Gastroesophageal sphincter (tissue), 4 donors: ENCODE results near the gene SCGB1C2. TPM values are rescaled to one million over a fixed set of nuclear protein-coding genes. Genes with fewer than 3 reads are reported as not detected.
A peak's percentile ranks its signal among the peaks of the same experiment; 100 is the strongest.

Source experiments
- ATAC-seq: fragments of 150-250 bp; one replicate; pipeline ENCODE4 v1.9.1; 2016; ENCODE audit warnings: mild to moderate bottlenecking, moderate library complexity
- H3K27ac ChIP-seq, 4 donors: fragments of 200-600 bp; sonication (generic) in 3 of 4; 1 replicate in 3 of 4; 2 replicates in 1 of 4; pipeline ENCODE4 v1.5.1; 2016 to 2019
- H3K27me3 ChIP-seq: fragments of 200-600 bp; sonication (generic); one replicate; pipeline ENCODE4 v1.5.1; 2019
- H3K36me3 ChIP-seq, 2 donors: fragments of 200-600 bp; sonication (generic); one replicate each; pipeline ENCODE4 v1.5.1; 2019; ENCODE audit warnings: control low read depth in 1 of 2
- H3K4me1 ChIP-seq, 3 donors: fragments of 200-600 bp; sonication (generic); 1 replicate in 2 of 3; 2 replicates in 1 of 3; pipeline ENCODE4 v1.5.1; 2016 to 2019; ENCODE audit warnings: control low read depth in 2 of 3
- H3K4me3 ChIP-seq, 2 donors: fragments of 200-600 bp; sonication (generic); one replicate each; pipeline ENCODE4 v1.5.1; 2019; ENCODE audit warnings: mild to moderate bottlenecking in 1 of 2, moderate library complexity in 1 of 2
- H3K9me3 ChIP-seq, 3 donors: fragments of 200-600 bp; sonication (generic); one replicate each; pipeline ENCODE4 v1.5.1; 2017 to 2019; ENCODE audit warnings: control low read depth in 2 of 3
- CTCF ChIP-seq, 4 experiments: fragments of 200-600 bp in 2 of 4; fragments of 450-650 bp in 2 of 4; sonication (generic) in 1 of 4; IDR thresholded peaks; one replicate each; pipeline ENCODE4 v1.5.1; 2017 to 2019; ENCODE audit warnings: antibody characterized with exemption in 4 of 4, mild to moderate bottlenecking in 2 of 4, moderate library complexity in 2 of 4
- EP300 ChIP-seq: sonication (generic); formaldehyde crosslinking; IDR thresholded peaks from one replicate; pipeline ENCODE4 v1.6.1; 2017; ENCODE audit warnings: antibody characterized with exemption, mild to moderate bottlenecking
- POLR2A ChIP-seq, 2 donors: fragments of 450-650 bp; IDR thresholded peaks; one replicate each; pipeline ENCODE4 v1.6.1; 2017; ENCODE audit warnings: antibody characterized with exemption in 2 of 2, mild to moderate bottlenecking in 2 of 2, moderate library complexity in 1 of 2
- POLR2AphosphoS5 ChIP-seq: sonication (generic); formaldehyde crosslinking; IDR thresholded peaks from one replicate; pipeline ENCODE4 v1.6.1; 2017; ENCODE audit warnings: antibody characterized with exemption
- WGBS, 2 donors: methylation state at CpG; one replicate each; pipeline ENCODE4 v1.1.5; 2018; ENCODE audit warnings: low coverage in 1 of 2; 5-methylcytosine and 5-hydroxymethylcytosine counted together
- total RNA-seq, 4 donors: library from RNA; depleted of rRNA; stranded (reverse); fragments of >200 nt; gene quantifications; one replicate each; pipeline ENCODE4 v1.1.0, GENCODE V29; 2016

The SCGB1C2 gene
- total RNA-seq, 4 donors from 2014 or later, result not detected

- 47 to 79% methylated on average over 2 to 3 of the region's 16 CpGs for WGBS, 2 donors
- Histone ChIP-seq H3K36me3 (no peaks in the 10 kb centered on the region), H3K4me3 (no peak overlapping the region), H3K4me1 (peaks cover 0 to 10% (median 2%) of the 10 kb centered on the region in 3 donors), H3K9me3 (no peaks in the 10 kb centered on the region), H3K27me3 (peaks cover 5% of the 10 kb centered on the region), H3K27ac (peak overlapping the region in 1 of 4 donors; percentile 8)
- no peak for ATAC-seq
- TF ChIP-seq POLR2A (IDR thresholded peaks at IDR 0.05), result no peak
- no peak for TF ChIP-seq CTCF (IDR thresholded peaks at IDR 0.05)
- no peak for TF ChIP-seq POLR2AphosphoS5
- TF ChIP-seq EP300, result no peak
Observed at GRCh38 chr17:145671-146541, 8.5 kb downstream of the SCGB1C2 start.

- Histone ChIP-seq H3K4me3 (no peak overlapping the region), H3K27me3 (peaks cover 5% of the 10 kb centered on the region), H3K4me1 (peaks cover 0 to 10% (median 2%) of the 10 kb centered on the region in 3 donors), H3K27ac (no peak overlapping the region), H3K9me3 (no peaks in the 10 kb centered on the region), H3K36me3 (no peaks in the 10 kb centered on the region)
- WGBS, 2 donors, result 64 to 90% methylated on average over 2 of the region's 10 CpGs
- TF ChIP-seq POLR2AphosphoS5 (no peak), POLR2A (IDR thresholded peaks at IDR 0.05) (no peak), CTCF (IDR thresholded peaks at IDR 0.05) (no peak), EP300 (no peak)
- no peak for ATAC-seq
Observed at GRCh38 chr17:146546-146945, 9.2 kb downstream of the SCGB1C2 start.

- 100% methylated on average over 1 of the region's 27 CpGs; no CpG with 5 or more reads in 1 of the 2 donors for WGBS, 2 donors
- H3K4me3 ChIP-seq, result no peak overlapping the region
- H3K27me3 ChIP-seq, result peaks cover 5% of the 10 kb centered on the region
- peaks cover 0 to 10% (median 2%) of the 10 kb centered on the region in 3 donors for H3K4me1 ChIP-seq
- no peaks in the 10 kb centered on the region for H3K36me3 ChIP-seq
- no peak for TF ChIP-seq EP300
- no peak for TF ChIP-seq CTCF (IDR thresholded peaks at IDR 0.05)
- TF ChIP-seq POLR2AphosphoS5, result no peak
- TF ChIP-seq POLR2A (IDR thresholded peaks at IDR 0.05), result no peak
- no peak for ATAC-seq
- H3K27ac ChIP-seq, result no peak overlapping the region
- H3K9me3 ChIP-seq, result no peaks in the 10 kb centered on the region
Observed at GRCh38 chr17:146983-147761, 9.8 kb downstream of the SCGB1C2 start.

GRCh38 chr17:147796-148740 is 10.7 kb downstream of the SCGB1C2 start:
- no peak for TF ChIP-seq POLR2AphosphoS5
- no peak for TF ChIP-seq POLR2A (IDR thresholded peaks at IDR 0.05)
- no peak for TF ChIP-seq EP300
- no peak for TF ChIP-seq CTCF (IDR thresholded peaks at IDR 0.05)
- Histone ChIP-seq H3K4me3 (no peak overlapping the region), H3K27ac (no peak overlapping the region), H3K27me3 (no peaks in the 10 kb centered on the region), H3K36me3 (no peaks in the 10 kb centered on the region), H3K4me1 (peaks cover 0 to 10% (median 2%) of the 10 kb centered on the region in 3 donors), H3K9me3 (no peaks in the 10 kb centered on the region)
- no peak for ATAC-seq
- 81 to 94% methylated on average over 4 to 7 of the region's 17 CpGs for WGBS, 2 donors
